Spleen (tissue), 7 donors: ENCODE data around the gene NR3C2.

Experiments
- CTCF ChIP-seq, 11 experiments: fragments of 200-600 bp in 7 of 11; fragments of 450-650 bp in 4 of 11; sonication (generic) in 4 of 11; IDR thresholded peaks in 8 of 11; conservative IDR thresholded peaks in 3 of 11; 1 replicate in 7 of 11; 2 replicates in 4 of 11; pipeline versions ENCODE4 v1.4.0 to v1.8.0; 2016 to 2021; ENCODE audit warnings: antibody characterized with exemption in 11 of 11, inconsistent platforms in 4 of 11, mild to moderate bottlenecking in 1 of 11
- POLR2A ChIP-seq, 3 donors: fragments of 450-650 bp; IDR thresholded peaks; one replicate each; pipeline ENCODE4 v1.5.1; 2017; ENCODE audit warnings: antibody characterized with exemption in 3 of 3, mild to moderate bottlenecking in 1 of 3
- donor health status: DM: no; HTN: no; CAD: no; lungs with moderate emphysema.
- donor health status: DM: no; HTN: no; CAD: no.
- donor health status: DM: no; HTN: no; CAD: no.

GRCh38 chr4:148071009-148071408 is 371.2 kb downstream of the NR3C2 start:
- TF ChIP-seq POLR2A (IDR thresholded peaks at IDR 0.05): no peak
- no peak for TF ChIP-seq CTCF (IDR thresholded peaks at IDR 0.05 in 8 of 11, conservative IDR thresholded peaks at IDR 0.05 in 3 of 11)
